K562 (cell line): ENCODE results near the gene PRCC. TPM values are rescaled to one million over a fixed set of nuclear protein-coding genes. Genes with fewer than 3 reads are reported as not detected.

Source experiments
- BACH1 ChIP-seq: fragments of 200-800 bp; sonication (Bioruptor generic); IDR thresholded peaks from 2 replicates; pipeline ENCODE4 v1.6.1; 2016; ENCODE audit warnings: missing genetic modification characterization, missing compliant biosample characterization
- CREB3L1 ChIP-seq: fragments of 450-650 bp; IDR thresholded peaks from 2 replicates; pipeline ENCODE4 v1.6.1; 2014; ENCODE audit warnings: low read depth, mild to moderate bottlenecking, moderate library complexity, borderline replicate concordance
- DLX4 ChIP-seq: fragments of 250-450 bp; sonication (Bioruptor Pico); IDR thresholded peaks from 2 replicates; pipeline ENCODE4 v1.6.1; 2021; ENCODE audit warnings: mild to moderate bottlenecking
- ETS2 ChIP-seq: IDR thresholded peaks from 2 replicates; pipeline ENCODE4 v1.6.1; 2016; ENCODE audit warnings: borderline replicate concordance, missing genetic modification characterization, mild to moderate bottlenecking, moderate library complexity, missing compliant biosample characterization; ENCODE audit not compliant: poor library complexity, severe bottlenecking
- HNRNPUL1 ChIP-seq: fragments of 200-400 bp; formaldehyde crosslinking; IDR thresholded peaks from 2 replicates; pipeline ENCODE4 v1.6.1; 2017; ENCODE audit warnings: low read length
- IRF1 ChIP-seq: sonication (generic); formaldehyde crosslinking; IDR thresholded peaks from 2 replicates; pipeline ENCODE4 v1.8.0; 2022; ENCODE audit warnings: missing genetic modification reagents, mild to moderate bottlenecking, borderline replicate concordance
- NCOR1 ChIP-seq: fragments of 450-650 bp; IDR thresholded peaks from 2 replicates; pipeline ENCODE4 v1.6.1; 2016; ENCODE audit warnings: mild to moderate bottlenecking, moderate library complexity
- NFE2 ChIP-seq: IDR thresholded peaks from 2 replicates; pipeline ENCODE4 v1.6.1; 2014; ENCODE audit warnings: antibody characterized with exemption, low read depth
- NR4A1 ChIP-seq, 2 experiments: fragments of 250-450 bp in 1 of 2; fragments of 450-650 bp in 1 of 2; sonication (Bioruptor Pico) in 1 of 2; IDR thresholded peaks; 2 replicates each; pipeline versions ENCODE4 v1.4.0 to v1.6.1; 2016 to 2020; ENCODE audit warnings: mild to moderate bottlenecking in 2 of 2, missing compliant biosample characterization in 1 of 2, missing genetic modification characterization in 1 of 2, moderate library complexity in 1 of 2
- PCBP1 ChIP-seq: fragments of 200-400 bp; formaldehyde crosslinking; IDR thresholded peaks from 2 replicates; pipeline ENCODE4 v1.6.1; 2018; ENCODE audit warnings: mild to moderate bottlenecking, low read depth, low read length; ENCODE audit not compliant: poor library complexity, severe bottlenecking
- POLR2H ChIP-seq: IDR thresholded peaks from 2 replicates; pipeline ENCODE4 v1.6.1; 2016; ENCODE audit warnings: missing genetic modification characterization, low read depth, mild to moderate bottlenecking, control low read depth, missing compliant biosample characterization, moderate library complexity
- PTRF ChIP-seq: fragments of 450-650 bp; IDR thresholded peaks from 2 replicates; pipeline ENCODE4 v1.6.1; 2016; ENCODE audit warnings: mild to moderate bottlenecking, missing genetic modification characterization, missing compliant biosample characterization
- RNF219 ChIP-seq: fragments of 250-450 bp; sonication (Bioruptor Pico); IDR thresholded peaks from 2 replicates; pipeline ENCODE4 v1.5.0; 2022; ENCODE audit warnings: mild to moderate bottlenecking
- STAT5A ChIP-seq: IDR thresholded peaks from 2 replicates; pipeline ENCODE4 v1.6.1; 2012; ENCODE audit warnings: low read length, inconsistent platforms, borderline replicate concordance
- UBTF ChIP-seq, 2 experiments: IDR thresholded peaks; 2 replicates each; pipeline ENCODE4 v1.6.1; 2012; ENCODE audit warnings: improper control_type of control experiment in 2 of 2, low read depth in 2 of 2, low read length in 2 of 2, borderline replicate concordance in 1 of 2
- USF2 ChIP-seq: sonication (generic); formaldehyde crosslinking; IDR thresholded peaks from 2 replicates; pipeline ENCODE4 v1.5.0; 2020; ENCODE audit warnings: missing genetic modification reagents
- ZC3H11A ChIP-seq: IDR thresholded peaks from 2 replicates; pipeline ENCODE4 v1.6.1; 2012; ENCODE audit warnings: low read depth, low read length, improper control_type of control experiment
- ZC3H8 ChIP-seq: fragments of 450-650 bp; IDR thresholded peaks from 2 replicates; pipeline ENCODE4 v1.6.1; 2017
- polyA plus RNA-seq, 8 experiments: library from polyadenylated mRNA; depleted of rRNA in 4 of 8; stranded (reverse) in 5 of 8; unstranded in 3 of 8; fragments of >200 nt; fragmentation: Nextera tagmentation in 2 of 8; fragmentation: Illumina TruSeq in 1 of 8; extraction: Ambion mirVana in 2 of 8; extraction: Trizol in 1 of 8; gene quantifications; 2 replicates each; pipeline versions ENCODE4 v1.2.1 to v1.2.3, GENCODE V29; 2011 to 2014; ENCODE audit warnings: inconsistent platforms in 1 of 8, missing spikeins in 1 of 8
- total RNA-seq, 7 experiments: library from RNA; depleted of rRNA in 6 of 7; stranded (reverse); fragments of >200 nt in 6 of 7; fragmentation: Illumina TruSeq in 2 of 7; extraction: Trizol in 2 of 7; gene quantifications; 2 replicates each; pipeline versions ENCODE4 v1.2.1 to v1.2.3, GENCODE V29; 2011 to 2021; ENCODE audit warnings: low replicate concordance in 1 of 7

The PRCC gene
- total and polyA plus RNA-seq, 9 of the 15 experiments (the other 6 are each of a cell fraction or from before 2014, with no cell fraction given), result 23.9 to 201 (median 41.1) TPM

- TF ChIP-seq CREB3L1 (0 out of 2 replicates have a peak, but pooled peaks have one; percentile 25), STAT5A (no peak), ZC3H8 (no peak), POLR2H (no peak), BACH1 (tag) (no peak), PTRF (tag) (no peak), PCBP1 (peak; percentile 99), NR4A1 (CRISPR knock-in tag; IDR thresholded peaks at IDR 0.05) (no peak), NR4A1 (tag; IDR thresholded peaks at IDR 0.05) (no peak), IRF1 (CRISPR knock-in tag) (no peak), UBTF (IDR thresholded peaks at IDR 0.05; ENCODE audit: borderline replicate concordance in 1 of 2, low read depth in 2 of 2, low read length in 2 of 2) (no peak), HNRNPUL1 (no peak), NFE2 (no peak), ZC3H11A (no peak), RNF219 (no peak), ETS2 (no peak), NCOR1 (peak; percentile 32; the same call in 1 of the 2 replicates), USF2 (no peak), DLX4 (CRISPR knock-in tag) (no peak)
These were observed 20.4 kb upstream of the PRCC start (continued) for GRCh38 chr1:156746728-156747631.
